Smooth muscle cell of trachea (primary cell): Measurements from ENCODE around the gene DRC1. TPM values are rescaled to one million over a fixed set of nuclear protein-coding genes. Genes with fewer than 3 reads are reported as not detected.

Source experiments
- total RNA-seq: library from RNA; depleted of rRNA; stranded (reverse); fragments of >200 nt; gene quantifications from 2 replicates; pipeline ENCODE4 v1.2.1, GENCODE V29; 2014

The DRC1 gene
- 0.33 TPM in 1 of 2 replicates, not detected in the other for total RNA-seq

GRCh38 chr2:26401739-26402541 lies at the start of gene DRC1:
DRC1 (plus strand) TSS chr2:26401920; CDS start chr2:26401990, 70 bp downstream.

DNA sequence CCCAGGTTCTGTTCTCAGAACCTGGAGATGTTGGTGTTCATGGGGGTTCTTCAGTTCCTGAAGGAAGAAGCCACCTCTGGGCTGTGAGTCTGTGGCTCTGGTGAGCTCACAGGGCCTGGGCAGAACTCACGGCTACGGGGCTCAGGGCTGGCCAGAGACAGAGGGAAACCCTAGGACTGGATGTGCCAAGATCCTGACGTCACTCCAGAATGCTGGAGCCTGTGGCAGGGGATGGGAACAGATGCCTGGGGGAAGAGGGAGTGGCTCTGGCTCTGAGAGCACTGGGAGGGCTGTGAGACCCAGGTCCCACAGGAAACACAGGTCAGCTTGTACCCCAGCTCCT lies 76.2 kb downstream of the DRC1 start, which contains the start of gene OTOF:
Gene OTOF (minus strand): TSS at position 214 of the 343 bp plus-strand sequence.

Other genes starting within 250 kb of the DRC1 start
- gene GAREM2, start 228.8 kb upstream of the DRC1 start, total RNA-seq = 1.3 TPM in 2 replicates
- gene HADHA, start 157.3 kb upstream of the DRC1 start, total RNA-seq = 173 and 238 TPM in 2 replicates
- 144 and 176 TPM in 2 replicates for gene HADHB, start 157.0 kb upstream of the DRC1 start, total RNA-seq
- 12.6 and 21.2 TPM in 2 replicates for gene SELENOI, start 55.8 kb upstream of the DRC1 start, total RNA-seq
- gene ADGRF3, start 55.1 kb upstream of the DRC1 start, total RNA-seq = not detected in 2 replicates
- not detected in 2 replicates for gene OTOF, start 76.2 kb downstream of the DRC1 start, total RNA-seq
- gene CIB4, start 239.4 kb downstream of the DRC1 start, total RNA-seq = not detected in 2 replicates